Breast epithelium (tissue), 4 donors: ENCODE data around the gene FRMD3. TPM values are rescaled to one million over a fixed set of nuclear protein-coding genes. Genes with fewer than 3 reads are reported as not detected.

Source experiments
- DNase-seq, 2 donors: peaks; one replicate each; pipeline ENCODE4 v3.0.0-alpha.2; 2019; ENCODE audit warnings: low spot score in 2 of 2
- H3K27ac ChIP-seq, 2 donors: fragments of 200-600 bp; sonication (generic) in 1 of 2; one replicate each; pipeline ENCODE4 v1.5.1; 2016 to 2019; ENCODE audit warnings: mild to moderate bottlenecking in 1 of 2
- H3K27me3 ChIP-seq, 2 donors: fragments of 200-600 bp; sonication (generic) in 1 of 2; one replicate each; pipeline versions ENCODE4 v1.5.1 to v1.6.0; 2017 to 2019; ENCODE audit warnings: control low read depth in 1 of 2, mild to moderate bottlenecking in 1 of 2
- H3K36me3 ChIP-seq: fragments of 200-600 bp; one replicate; pipeline ENCODE4 v1.5.1; 2019
- H3K4me1 ChIP-seq, 2 donors: fragments of 200-600 bp; sonication (generic); one replicate each; pipeline ENCODE4 v1.5.1; 2016 to 2019; ENCODE audit warnings: control low read depth in 1 of 2
- H3K4me3 ChIP-seq, 3 donors: fragments of 200-600 bp; sonication (generic); 1 replicate in 2 of 3; 2 replicates in 1 of 3; pipeline ENCODE4 v1.5.1; 2016 to 2019; ENCODE audit warnings: mild to moderate bottlenecking in 3 of 3, moderate library complexity in 2 of 3
- H3K9me3 ChIP-seq, 2 donors: fragments of 200-600 bp; sonication (generic) in 1 of 2; one replicate each; pipeline ENCODE4 v1.5.1; 2016 to 2019; ENCODE audit warnings: control low read depth in 1 of 2
- CTCF ChIP-seq, 3 donors: fragments of 450-650 bp; IDR thresholded peaks; one replicate each; pipeline ENCODE4 v1.5.1; 2016 to 2017; ENCODE audit warnings: antibody characterized with exemption in 3 of 3, mild to moderate bottlenecking in 3 of 3, moderate library complexity in 3 of 3
- POLR2A ChIP-seq: fragments of 450-650 bp; IDR thresholded peaks from one replicate; pipeline ENCODE4 v1.6.1; 2016; ENCODE audit warnings: antibody characterized with exemption, mild to moderate bottlenecking, moderate library complexity
- POLR2AphosphoS5 ChIP-seq, 3 donors: sonication (generic); formaldehyde crosslinking; IDR thresholded peaks; one replicate each; pipeline ENCODE4 v1.6.1; 2017; ENCODE audit warnings: antibody characterized with exemption in 3 of 3
- intact Hi-C: fragments of 100-400 bp; cut with DNase I; formaldehyde crosslinking; loops from one replicate; pipeline ENCODE4 v1.15.1; 2023; ENCODE audit warnings: low total_unique reads
- total RNA-seq, 3 donors: library from RNA; depleted of rRNA; stranded (reverse); fragments of >200 nt; gene quantifications; one replicate each; pipeline ENCODE4 v1.1.0, GENCODE V29; 2016

FRMD3 gene
- total RNA-seq, 3 donors from 2014 or later = 6.3 to 14.1 (median 14.1) TPM

GRCh38 chr9:83270116-83270515 lies 268.1 kb downstream of the FRMD3 start:
- TF ChIP-seq CTCF (IDR thresholded peaks at IDR 0.05) (no peak), POLR2A (no peak), POLR2AphosphoS5 (IDR thresholded peaks at IDR 0.05) (no peak)
- DNase-seq = no peak
- no peak overlapping the region for H3K27ac ChIP-seq
- intact Hi-C loops = no loop called here
- no peak overlapping the region for H3K4me3 ChIP-seq
- H3K27me3 ChIP-seq = no peaks in the 10 kb centered on the region
- H3K9me3 ChIP-seq = no peaks in the 10 kb centered on the region
- H3K4me1 ChIP-seq = no peaks in the 10 kb centered on the region
- H3K36me3 ChIP-seq = no peaks in the 10 kb centered on the region

GRCh38 chr9:83267741-83268140 lies 270.5 kb downstream of the FRMD3 start:
- no peak overlapping the region for H3K27ac ChIP-seq
- H3K4me3 ChIP-seq = no peak overlapping the region
- no peaks in the 10 kb centered on the region for H3K4me1 ChIP-seq
- H3K36me3 ChIP-seq = no peaks in the 10 kb centered on the region
- intact Hi-C loops = no loop called here
- H3K9me3 ChIP-seq = no peaks in the 10 kb centered on the region
- no peaks in the 10 kb centered on the region for H3K27me3 ChIP-seq
- DNase-seq = no peak
- TF ChIP-seq CTCF (IDR thresholded peaks at IDR 0.05) = no peak
- TF ChIP-seq POLR2A = no peak
- TF ChIP-seq POLR2AphosphoS5 (IDR thresholded peaks at IDR 0.05) = no peak

GRCh38 chr9:83266666-83267496 lies 271.3 kb downstream of the FRMD3 start:
- Histone ChIP-seq H3K36me3 (no peaks in the 10 kb centered on the region), H3K27ac (no peak overlapping the region), H3K27me3 (no peaks in the 10 kb centered on the region), H3K9me3 (no peaks in the 10 kb centered on the region), H3K4me1 (no peaks in the 10 kb centered on the region), H3K4me3 (no peak overlapping the region)
- intact Hi-C loops = no loop called here
- no peak for DNase-seq
- no peak for TF ChIP-seq POLR2AphosphoS5 (IDR thresholded peaks at IDR 0.05)

- Histone ChIP-seq H3K4me1 (no peaks in the 10 kb centered on the region), H3K27me3 (no peaks in the 10 kb centered on the region), H3K27ac (no peak overlapping the region), H3K36me3 (no peaks in the 10 kb centered on the region), H3K4me3 (no peak overlapping the region), H3K9me3 (no peaks in the 10 kb centered on the region)
- intact Hi-C loops = no loop called here
- no peak for DNase-seq
- TF ChIP-seq POLR2A (no peak), CTCF (IDR thresholded peaks at IDR 0.05) (no peak), POLR2AphosphoS5 (IDR thresholded peaks at IDR 0.05) (no peak)
These were observed 271.9 kb downstream of the FRMD3 start for GRCh38 chr9:83266331-83266665.

GRCh38 chr9:83264315-83264714 lies 273.9 kb downstream of the FRMD3 start:
- no peak overlapping the region for H3K4me3 ChIP-seq
- H3K4me1 ChIP-seq = no peaks in the 10 kb centered on the region
- intact Hi-C loops = no loop called here
- H3K9me3 ChIP-seq = no peaks in the 10 kb centered on the region
- no peaks in the 10 kb centered on the region for H3K27me3 ChIP-seq
- DNase-seq = no peak
- no peaks in the 10 kb centered on the region for H3K36me3 ChIP-seq
- H3K27ac ChIP-seq = no peak overlapping the region
- TF ChIP-seq CTCF (IDR thresholded peaks at IDR 0.05) (no peak), POLR2AphosphoS5 (IDR thresholded peaks at IDR 0.05) (no peak), POLR2A (no peak)
